ENCODE measurements around the gene ATP2B2.

Gene ATP2B2

DNA sequence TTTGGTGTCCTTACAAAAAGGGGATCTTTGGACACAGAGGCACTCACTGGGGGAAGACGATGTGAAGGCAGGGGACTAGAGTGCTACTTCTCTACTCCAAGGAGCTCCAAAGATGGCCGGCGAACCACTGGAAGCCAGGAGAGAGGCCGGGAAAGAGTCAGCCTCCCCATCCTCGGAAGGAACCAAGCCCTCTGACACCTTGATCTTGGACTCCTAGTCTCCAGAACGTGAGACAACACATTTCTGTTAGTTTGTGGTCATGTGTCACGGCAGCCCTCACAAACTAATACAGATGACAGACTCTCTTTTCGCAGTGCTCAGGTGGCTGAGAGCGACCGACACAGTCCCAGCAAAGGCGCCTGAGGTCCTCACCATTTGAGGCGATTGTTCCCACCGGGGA lies 24.4 kb upstream of the ATP2B2 start:
- Histone ChIP-seq H3K9me3 (ENCODE audit: control insufficient read depth, low read length) (no peaks in the 10 kb centered on the region), H3K27ac (ENCODE audit: low read depth, low read length, severe bottlenecking) (no peak overlapping the region), H3K36me3 (ENCODE audit: control insufficient read depth, insufficient read depth, low read length) (no peaks in the 10 kb centered on the region), H3K4me3 (ENCODE audit: extremely low read depth, insufficient read depth, low read length, poor library complexity, severe bottlenecking) (no peak overlapping the region), H3K4me1 (ENCODE audit: control insufficient read depth, insufficient read depth, low read length, poor library complexity, severe bottlenecking) (no peaks in the 10 kb centered on the region)
- WGBS, 2 experiments (ENCODE audit: insufficient coverage in 2 of 2): 86 to 88% methylated on average over 10 to 13 of the region's 13 CpGs

DNA sequence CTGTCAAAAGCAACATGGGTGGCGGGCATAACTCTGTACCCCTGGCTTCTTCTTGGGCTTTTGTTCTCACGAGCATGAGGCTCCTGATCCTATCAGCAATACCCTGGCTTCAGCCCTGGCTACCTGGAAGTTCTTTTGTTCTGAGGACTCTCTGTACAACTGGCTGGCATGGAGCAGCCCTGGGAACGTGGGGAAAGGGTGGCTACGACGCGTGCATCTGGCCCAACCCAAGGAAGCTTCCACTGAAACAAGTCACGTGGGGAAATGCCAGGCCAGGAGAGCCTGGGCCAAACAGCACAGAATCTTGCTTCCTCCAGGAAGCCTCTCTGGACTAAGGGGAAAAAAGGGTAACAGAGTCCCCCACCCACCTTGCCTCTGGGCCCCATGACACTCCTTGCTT lies 22.7 kb upstream of the ATP2B2 start:
- no peak overlapping the region for H3K27ac ChIP-seq (ENCODE audit: low read depth, low read length, severe bottlenecking)
- H3K4me3 ChIP-seq (ENCODE audit: extremely low read depth, insufficient read depth, low read length, poor library complexity, severe bottlenecking): no peak overlapping the region
- 81 to 88% methylated on average over 7 of the region's 7 CpGs for WGBS, 2 experiments (ENCODE audit: insufficient coverage in 2 of 2)
- no peaks in the 10 kb centered on the region for H3K9me3 ChIP-seq (ENCODE audit: control insufficient read depth, low read length)
- H3K4me1 ChIP-seq (ENCODE audit: control insufficient read depth, insufficient read depth, low read length, poor library complexity, severe bottlenecking): no peaks in the 10 kb centered on the region
- H3K36me3 ChIP-seq (ENCODE audit: control insufficient read depth, insufficient read depth, low read length): no peaks in the 10 kb centered on the region

DNA sequence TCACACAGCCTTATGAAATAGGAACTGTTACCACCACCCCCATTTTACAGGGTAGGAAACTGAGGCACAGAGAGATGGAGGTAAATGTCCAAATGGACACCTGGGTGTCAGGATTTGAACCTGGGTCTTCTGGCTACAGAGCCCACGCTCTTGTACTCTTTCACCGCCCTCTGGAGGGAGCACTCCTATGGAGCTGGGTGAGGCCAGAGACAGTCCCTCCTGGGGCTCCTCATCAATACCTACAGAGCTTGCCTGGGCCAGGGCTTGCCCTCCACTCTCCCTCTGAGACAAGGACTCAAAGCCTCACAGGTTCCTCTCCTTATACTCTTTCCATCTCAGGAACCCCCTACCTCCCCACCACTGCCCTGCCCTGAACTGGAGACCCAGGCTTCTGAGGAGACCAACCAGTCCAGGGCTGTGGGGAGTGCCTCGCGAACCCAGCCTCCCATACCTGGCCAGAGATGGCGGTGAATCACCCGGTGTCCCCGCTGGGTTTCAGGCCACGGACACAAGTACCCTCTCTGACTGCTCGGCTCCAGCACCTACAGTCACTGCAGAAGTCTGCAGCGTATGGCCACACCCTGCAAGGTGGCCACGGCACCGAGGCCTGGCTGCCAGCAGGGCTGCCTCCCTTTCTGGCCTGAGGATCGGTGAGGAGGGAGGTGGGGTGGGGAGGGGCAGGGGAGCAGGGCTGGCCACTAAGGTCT lies 22.1 kb upstream of the ATP2B2 start:
- WGBS, 2 experiments (ENCODE audit: insufficient coverage in 2 of 2): 85 to 93% methylated on average over 9 to 13 of the region's 13 CpGs
- Histone ChIP-seq H3K36me3 (ENCODE audit: control insufficient read depth, insufficient read depth, low read length) (no peaks in the 10 kb centered on the region), H3K4me3 (ENCODE audit: extremely low read depth, insufficient read depth, low read length, poor library complexity, severe bottlenecking) (no peak overlapping the region), H3K9me3 (ENCODE audit: control insufficient read depth, low read length) (no peaks in the 10 kb centered on the region), H3K4me1 (ENCODE audit: control insufficient read depth, insufficient read depth, low read length, poor library complexity, severe bottlenecking) (no peaks in the 10 kb centered on the region), H3K27ac (ENCODE audit: low read depth, low read length, severe bottlenecking) (no peak overlapping the region)

DNA sequence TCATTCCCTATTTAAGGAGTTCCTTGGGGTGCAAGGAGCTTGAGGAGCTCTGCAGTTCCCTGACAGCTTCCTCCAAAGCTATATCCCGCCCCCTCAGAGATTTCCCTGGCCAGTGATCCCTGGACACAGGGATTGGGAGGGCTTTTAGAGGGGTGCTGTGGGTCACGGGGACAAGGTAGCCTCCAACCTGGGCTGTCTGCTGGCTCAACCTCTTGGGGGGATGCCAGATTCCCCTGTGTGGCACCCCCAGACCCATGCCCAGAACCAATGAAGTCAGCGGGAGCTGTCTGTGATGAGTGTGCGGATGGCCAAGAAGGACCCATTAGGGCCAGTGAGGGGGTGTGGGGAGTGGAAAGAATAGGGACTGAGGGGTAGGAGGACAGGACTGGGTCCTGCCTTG lies 21.0 kb upstream of the ATP2B2 start:
- H3K36me3 ChIP-seq (ENCODE audit: control insufficient read depth, insufficient read depth, low read length): no peaks in the 10 kb centered on the region
- H3K9me3 ChIP-seq (ENCODE audit: control insufficient read depth, low read length): no peaks in the 10 kb centered on the region
- no peak overlapping the region for H3K4me3 ChIP-seq (ENCODE audit: extremely low read depth, insufficient read depth, low read length, poor library complexity, severe bottlenecking)
- H3K4me1 ChIP-seq (ENCODE audit: control insufficient read depth, insufficient read depth, low read length, poor library complexity, severe bottlenecking): no peaks in the 10 kb centered on the region
- H3K27ac ChIP-seq (ENCODE audit: low read depth, low read length, severe bottlenecking): no peak overlapping the region
- WGBS, 2 experiments (ENCODE audit: insufficient coverage in 2 of 2): 94% methylated on average over 3 of the region's 4 CpGs; no CpG with 5 or more reads in 1 of the 2 experiments

DNA sequence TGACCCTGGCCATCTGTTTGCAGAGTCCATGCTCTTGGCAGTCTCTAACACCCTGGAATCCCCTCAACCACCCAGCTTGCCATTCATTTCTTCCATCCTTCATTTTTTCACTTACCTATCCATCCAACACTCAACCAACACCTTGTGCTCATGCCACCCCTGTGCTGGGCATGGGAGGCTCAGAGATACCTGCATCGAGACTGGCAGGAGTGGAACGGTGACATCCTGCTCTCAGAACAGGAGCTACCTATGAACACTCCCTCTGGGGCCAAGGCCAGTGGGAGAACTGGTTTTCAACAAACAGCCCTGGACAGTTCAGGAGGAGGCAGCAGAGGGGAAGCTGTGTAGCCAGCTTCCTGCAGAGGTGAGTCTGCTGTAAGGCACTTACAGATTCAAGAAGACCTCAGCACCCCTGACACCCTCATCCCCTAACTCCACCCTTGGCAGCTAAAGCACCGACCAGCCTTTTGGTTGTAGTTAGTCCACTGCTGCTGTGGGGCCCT lies 19.5 kb upstream of the ATP2B2 start:
- H3K36me3 ChIP-seq (ENCODE audit: control insufficient read depth, insufficient read depth, low read length): no peaks in the 10 kb centered on the region
- WGBS, 2 experiments (ENCODE audit: insufficient coverage in 2 of 2): 60 to 100% methylated on average over 1 to 2 of the region's 3 CpGs
- H3K27ac ChIP-seq (ENCODE audit: low read depth, low read length, severe bottlenecking): no peak overlapping the region
- H3K4me3 ChIP-seq (ENCODE audit: extremely low read depth, insufficient read depth, low read length, poor library complexity, severe bottlenecking): no peak overlapping the region
- no peaks in the 10 kb centered on the region for H3K9me3 ChIP-seq (ENCODE audit: control insufficient read depth, low read length)
- no peaks in the 10 kb centered on the region for H3K4me1 ChIP-seq (ENCODE audit: control insufficient read depth, insufficient read depth, low read length, poor library complexity, severe bottlenecking)

DNA sequence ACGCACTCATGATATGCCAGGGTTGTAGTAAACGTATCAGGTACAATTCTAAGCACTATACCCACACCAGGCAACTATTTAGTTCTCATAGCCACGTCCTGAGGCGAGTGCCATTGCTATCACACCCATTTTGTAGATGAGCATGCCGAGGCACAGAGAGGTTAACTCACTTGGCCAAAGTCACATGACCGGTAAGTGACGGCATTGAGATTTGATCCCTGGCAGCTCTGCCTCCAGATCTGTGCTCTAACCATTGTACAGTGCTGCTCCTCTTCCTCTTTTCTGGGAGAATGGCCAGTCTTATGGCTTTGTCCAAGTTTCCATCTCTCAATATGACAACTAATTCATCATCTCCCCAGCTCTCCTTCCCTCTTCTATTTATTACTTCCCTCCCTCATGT lies 18.9 kb upstream of the ATP2B2 start:
- H3K36me3 ChIP-seq (ENCODE audit: control insufficient read depth, insufficient read depth, low read length): no peaks in the 10 kb centered on the region
- WGBS, 2 experiments (ENCODE audit: insufficient coverage in 2 of 2): 82 to 87% methylated on average over 6 to 7 of the region's 7 CpGs
- no peak overlapping the region for H3K4me3 ChIP-seq (ENCODE audit: extremely low read depth, insufficient read depth, low read length, poor library complexity, severe bottlenecking)
- no peak overlapping the region for H3K27ac ChIP-seq (ENCODE audit: low read depth, low read length, severe bottlenecking)
- H3K9me3 ChIP-seq (ENCODE audit: control insufficient read depth, low read length): no peaks in the 10 kb centered on the region
- H3K4me1 ChIP-seq (ENCODE audit: control insufficient read depth, insufficient read depth, low read length, poor library complexity, severe bottlenecking): no peaks in the 10 kb centered on the region

DNA sequence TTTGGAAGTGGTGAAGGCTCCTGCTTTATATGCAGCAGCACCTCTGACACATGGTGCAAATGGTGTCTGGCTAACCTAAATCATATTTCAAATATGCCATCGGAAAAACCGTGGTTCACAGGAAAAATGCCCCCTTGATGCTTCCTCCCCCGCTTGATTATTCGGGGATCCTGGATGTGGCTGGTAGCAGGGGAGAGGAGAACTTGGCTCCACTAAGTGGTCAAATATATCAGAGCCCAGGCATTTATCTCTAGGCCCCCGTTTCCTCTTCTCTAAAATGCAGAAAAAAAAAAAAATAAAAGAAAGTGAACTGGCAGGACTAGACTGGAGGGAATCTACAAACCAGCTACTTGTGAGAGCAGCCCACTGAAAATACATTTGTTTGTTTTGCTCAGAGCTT lies 18.2 kb upstream of the ATP2B2 start:
- no peaks in the 10 kb centered on the region for H3K9me3 ChIP-seq (ENCODE audit: control insufficient read depth, low read length)
- no peaks in the 10 kb centered on the region for H3K36me3 ChIP-seq (ENCODE audit: control insufficient read depth, insufficient read depth, low read length)
- no peak overlapping the region for H3K4me3 ChIP-seq (ENCODE audit: extremely low read depth, insufficient read depth, low read length, poor library complexity, severe bottlenecking)
- peaks cover 2% of the 10 kb centered on the region for H3K4me1 ChIP-seq (ENCODE audit: control insufficient read depth, insufficient read depth, low read length, poor library complexity, severe bottlenecking)
- no peak overlapping the region for H3K27ac ChIP-seq (ENCODE audit: low read depth, low read length, severe bottlenecking)
- 89 to 100% methylated on average over 2 to 4 of the region's 5 CpGs for WGBS, 2 experiments (ENCODE audit: insufficient coverage in 2 of 2)

DNA sequence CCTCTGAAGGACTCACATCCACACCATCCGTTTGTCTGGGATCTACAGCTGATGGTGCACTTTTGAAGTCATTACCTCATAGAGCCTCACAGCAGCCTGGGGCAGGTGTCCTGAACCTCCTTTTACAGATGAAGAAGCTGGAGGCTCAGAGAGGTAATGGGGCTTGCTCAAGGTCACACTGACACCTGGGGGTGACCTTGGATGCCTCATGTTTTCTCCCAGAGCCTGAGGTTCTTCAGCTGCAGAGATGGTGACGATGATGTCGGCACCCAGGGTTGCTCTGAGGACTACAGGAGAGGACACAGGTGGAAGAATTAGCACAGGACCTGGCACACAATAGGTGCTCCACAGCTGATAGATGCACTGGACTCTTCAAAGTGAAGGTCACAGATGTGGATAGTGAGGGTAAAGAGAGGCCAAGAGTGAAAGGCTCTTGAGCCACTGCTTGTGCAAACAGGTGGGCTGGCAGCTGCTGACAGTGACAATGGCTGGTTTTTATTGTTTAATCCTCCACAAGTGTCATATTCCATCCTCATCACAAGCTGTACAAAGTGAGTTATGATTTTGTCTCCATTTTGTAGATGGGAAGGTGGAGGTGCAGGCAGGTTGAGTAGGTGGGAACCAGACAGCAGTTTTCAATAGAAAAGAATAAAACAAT lies 17.4 kb upstream of the ATP2B2 start:
- peaks cover 6% of the 10 kb centered on the region for H3K4me1 ChIP-seq (ENCODE audit: control insufficient read depth, insufficient read depth, low read length, poor library complexity, severe bottlenecking)
- H3K36me3 ChIP-seq (ENCODE audit: control insufficient read depth, insufficient read depth, low read length): no peaks in the 10 kb centered on the region
- WGBS, 2 experiments (ENCODE audit: insufficient coverage in 2 of 2): 80 to 85% methylated on average over 3 of the region's 3 CpGs
- no peak overlapping the region for H3K27ac ChIP-seq (ENCODE audit: low read depth, low read length, severe bottlenecking)
- no peak overlapping the region for H3K4me3 ChIP-seq (ENCODE audit: extremely low read depth, insufficient read depth, low read length, poor library complexity, severe bottlenecking)
- no peaks in the 10 kb centered on the region for H3K9me3 ChIP-seq (ENCODE audit: control insufficient read depth, low read length)

DNA sequence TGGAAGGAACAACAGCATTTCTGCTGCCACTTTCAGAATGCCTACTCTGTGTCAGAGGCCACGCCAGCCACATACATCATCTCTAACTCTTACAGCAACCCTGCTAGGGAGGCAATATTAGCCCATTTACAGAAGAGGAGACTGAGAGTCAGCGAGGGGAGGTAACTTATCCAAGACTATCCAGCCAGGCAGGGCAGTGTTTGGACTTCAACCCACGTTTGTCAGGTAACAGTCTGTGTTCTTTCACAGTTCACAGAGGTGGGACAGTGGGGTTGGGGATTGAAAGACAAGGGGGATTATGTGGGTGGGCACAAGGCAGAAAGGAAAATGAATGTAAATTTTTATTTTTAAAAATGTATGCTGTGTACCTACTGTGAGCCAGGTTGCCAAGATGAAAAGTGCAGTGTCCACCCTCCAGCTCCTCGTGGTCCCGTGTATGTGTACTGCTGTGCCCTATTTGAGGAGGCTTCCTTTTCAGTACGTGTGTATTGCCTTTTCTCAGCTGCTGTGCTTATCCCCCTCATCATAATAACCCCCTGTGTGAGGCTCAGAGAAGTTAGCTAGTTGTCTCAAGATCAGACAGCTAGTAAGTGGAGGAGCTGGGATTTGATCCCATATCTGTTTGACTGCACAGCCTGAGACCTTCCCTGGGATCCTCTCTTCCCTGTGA lies 16.5 kb upstream of the ATP2B2 start:
- Histone ChIP-seq H3K9me3 (ENCODE audit: control insufficient read depth, low read length) (no peaks in the 10 kb centered on the region), H3K4me1 (ENCODE audit: control insufficient read depth, insufficient read depth, low read length, poor library complexity, severe bottlenecking) (peaks cover 6% of the 10 kb centered on the region), H3K27ac (ENCODE audit: low read depth, low read length, severe bottlenecking) (no peak overlapping the region), H3K36me3 (ENCODE audit: control insufficient read depth, insufficient read depth, low read length) (no peaks in the 10 kb centered on the region), H3K4me3 (ENCODE audit: extremely low read depth, insufficient read depth, low read length, poor library complexity, severe bottlenecking) (no peak overlapping the region)
- WGBS, 2 experiments (ENCODE audit: insufficient coverage in 2 of 2): 68 to 83% methylated on average over 4 of the region's 6 CpGs

DNA sequence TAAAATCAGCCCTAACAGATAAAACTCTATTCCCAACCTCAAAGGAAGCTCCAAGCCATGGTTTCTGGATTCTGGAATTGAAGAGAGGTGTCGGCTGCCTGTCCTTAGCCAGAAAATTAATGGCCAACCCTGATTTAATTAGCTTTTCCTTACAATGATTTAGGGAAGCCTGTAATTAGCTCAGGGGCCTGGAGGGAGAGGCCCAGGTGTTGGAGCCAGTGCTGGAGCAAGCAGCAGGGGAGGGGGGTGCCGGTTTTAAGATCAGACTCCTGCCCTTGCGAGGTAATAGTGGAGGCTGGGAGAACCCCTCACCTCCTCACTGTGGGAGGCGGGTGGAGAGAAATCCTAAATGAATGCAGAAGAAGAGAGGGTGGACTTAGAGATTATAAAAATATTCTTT lies 14.7 kb upstream of the ATP2B2 start:
- no peak overlapping the region for H3K4me3 ChIP-seq (ENCODE audit: extremely low read depth, insufficient read depth, low read length, poor library complexity, severe bottlenecking)
- no peak overlapping the region for H3K27ac ChIP-seq (ENCODE audit: low read depth, low read length, severe bottlenecking)
- H3K4me1 ChIP-seq (ENCODE audit: control insufficient read depth, insufficient read depth, low read length, poor library complexity, severe bottlenecking): peaks cover 6% of the 10 kb centered on the region
- no peaks in the 10 kb centered on the region for H3K36me3 ChIP-seq (ENCODE audit: control insufficient read depth, insufficient read depth, low read length)
- 100% methylated on average over 1 to 2 of the region's 4 CpGs for WGBS, 2 experiments (ENCODE audit: insufficient coverage in 2 of 2)
- H3K9me3 ChIP-seq (ENCODE audit: control insufficient read depth, low read length): no peaks in the 10 kb centered on the region

DNA sequence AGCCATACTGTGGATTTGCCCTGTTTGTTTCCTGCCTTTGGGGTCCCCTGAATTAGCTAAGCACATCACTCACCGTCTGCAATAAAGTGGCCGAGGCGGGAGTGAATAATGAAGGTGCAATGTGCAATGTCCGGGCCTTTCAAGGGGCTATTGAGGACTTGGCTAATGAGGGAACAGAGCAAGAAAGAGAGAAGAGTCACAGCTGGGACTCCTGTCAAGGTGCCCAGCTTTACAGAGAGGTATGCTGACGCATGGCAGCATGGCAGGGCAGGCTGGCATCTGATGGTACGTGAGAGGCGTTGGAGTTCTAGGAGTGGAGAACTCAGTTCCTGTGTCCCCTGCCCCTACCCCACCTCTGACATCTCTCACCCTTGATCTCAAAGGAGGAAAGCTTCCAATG lies 13.8 kb upstream of the ATP2B2 start:
- Histone ChIP-seq H3K4me1 (ENCODE audit: control insufficient read depth, insufficient read depth, low read length, poor library complexity, severe bottlenecking) (peaks cover 6% of the 10 kb centered on the region), H3K4me3 (ENCODE audit: extremely low read depth, insufficient read depth, low read length, poor library complexity, severe bottlenecking) (no peak overlapping the region), H3K27ac (ENCODE audit: low read depth, low read length, severe bottlenecking) (no peak overlapping the region), H3K36me3 (ENCODE audit: control insufficient read depth, insufficient read depth, low read length) (no peaks in the 10 kb centered on the region), H3K9me3 (ENCODE audit: control insufficient read depth, low read length) (no peaks in the 10 kb centered on the region)
- WGBS, 2 experiments (ENCODE audit: insufficient coverage in 2 of 2): 93% methylated on average over 4 of the region's 7 CpGs
